K562 (cell line): Measurements from ENCODE around the gene HAPSTR1. TPM values are rescaled to one million over a fixed set of nuclear protein-coding genes. Genes with fewer than 3 reads are reported as not detected.

Experiments used
- CEBPG ChIP-seq, 3 experiments: fragments of 200-800 bp in 1 of 3; sonication (Bioruptor generic) in 1 of 3; sonication (generic) in 1 of 3; formaldehyde crosslinking in 1 of 3; IDR thresholded peaks in 2 of 3; conservative IDR thresholded peaks in 1 of 3; 2 replicates each; pipeline versions ENCODE4 v1.6.1 to v1.8.0; 2016 to 2022; ENCODE audit warnings: missing compliant biosample characterization in 2 of 3, missing genetic modification characterization in 2 of 3, mild to moderate bottlenecking in 1 of 3, missing genetic modification reagents in 1 of 3
- CEBPZ ChIP-seq: fragments of 150-350 bp; IDR thresholded peaks from 2 replicates; pipeline ENCODE4 v1.6.1; 2014; ENCODE audit warnings: low read depth, mild to moderate bottlenecking, low read length, borderline replicate concordance
- CHD1 ChIP-seq: fragments of 200-600 bp; sonication (generic); IDR thresholded peaks from one replicate; pipeline ENCODE4 v1.6.1; 2012; ENCODE audit warnings: mild to moderate bottlenecking, moderate library complexity, low read length, inconsistent platforms
- HMBOX1 ChIP-seq: sonication (generic); IDR thresholded peaks from 2 replicates; pipeline ENCODE4 v1.6.1; 2016
- HNRNPL ChIP-seq: fragments of 200-400 bp; formaldehyde crosslinking; IDR thresholded peaks from 2 replicates; pipeline ENCODE4 v1.6.1; 2017; ENCODE audit warnings: low read depth, mild to moderate bottlenecking, low read length
- HSF4 ChIP-seq: fragments of 250-450 bp; sonication (Bioruptor Pico); IDR thresholded peaks from 2 replicates; pipeline ENCODE4 v2.1.2; 2022; ENCODE audit warnings: mild to moderate bottlenecking, moderate library complexity, borderline replicate concordance
- KDM1A ChIP-seq, 2 experiments: fragments of 450-650 bp; IDR thresholded peaks; 2 replicates each; pipeline ENCODE4 v1.6.1; 2016; ENCODE audit warnings: mild to moderate bottlenecking in 2 of 2
- KDM5B ChIP-seq: fragments of 200-600 bp; sonication (generic); IDR thresholded peaks from 2 replicates; pipeline ENCODE4 v1.6.1; 2012; ENCODE audit warnings: low read depth, mild to moderate bottlenecking, moderate library complexity, low read length, control low read depth, inconsistent platforms; ENCODE audit not compliant: insufficient replicate concordance
- KLF16 ChIP-seq: IDR thresholded peaks from 2 replicates; pipeline ENCODE4 v1.6.1; 2016; ENCODE audit warnings: antibody characterized with exemption
- LARP7 ChIP-seq: fragments of 450-650 bp; IDR thresholded peaks from 2 replicates; pipeline ENCODE4 v1.6.1; 2016
- NKRF ChIP-seq: fragments of 450-650 bp; IDR thresholded peaks from 2 replicates; pipeline ENCODE4 v1.6.1; 2016; ENCODE audit warnings: borderline replicate concordance
- NUFIP1 ChIP-seq: fragments of 450-650 bp; IDR thresholded peaks from 2 replicates; pipeline ENCODE4 v1.6.1; 2018; ENCODE audit not compliant: partially characterized antibody
- PHF20 ChIP-seq: fragments of 450-650 bp; IDR thresholded peaks from 2 replicates; pipeline ENCODE4 v1.6.1; 2018; ENCODE audit not compliant: partially characterized antibody
- SRSF3 ChIP-seq: fragments of 200-400 bp; formaldehyde crosslinking; IDR thresholded peaks from 2 replicates; pipeline ENCODE4 v1.6.1; 2016; ENCODE audit warnings: mild to moderate bottlenecking, low read length, moderate library complexity; ENCODE audit not compliant: insufficient read depth
- STAT5B ChIP-seq: fragments of 250-450 bp; sonication (Bioruptor Pico); IDR thresholded peaks from 2 replicates; pipeline ENCODE4 v1.8.0; 2021; ENCODE audit warnings: mild to moderate bottlenecking, inconsistent platforms
- YBX1 ChIP-seq: fragments of 450-650 bp; IDR thresholded peaks from 2 replicates; pipeline ENCODE4 v1.7.1; 2016; ENCODE audit warnings: mild to moderate bottlenecking
- ZNF124 ChIP-seq: sonication (generic); formaldehyde crosslinking; IDR thresholded peaks from 2 replicates; pipeline ENCODE4 v1.8.1; 2022; ENCODE audit warnings: missing genetic modification reagents
- ZNF445 ChIP-seq: fragments of 250-450 bp; sonication (Bioruptor Pico); IDR thresholded peaks from 2 replicates; pipeline ENCODE4 v1.4.0; 2020; ENCODE audit warnings: low read depth, mild to moderate bottlenecking, moderate library complexity
- ZNF766 ChIP-seq: fragments of 200-800 bp; sonication (Bioruptor generic); conservative IDR thresholded peaks from 2 replicates; pipeline ENCODE4 v1.6.1; 2016; ENCODE audit warnings: missing genetic modification characterization, missing compliant biosample characterization
- polyA plus RNA-seq, 8 experiments: library from polyadenylated mRNA; depleted of rRNA in 4 of 8; stranded (reverse) in 5 of 8; unstranded in 3 of 8; fragments of >200 nt; fragmentation: Nextera tagmentation in 2 of 8; fragmentation: Illumina TruSeq in 1 of 8; extraction: Ambion mirVana in 2 of 8; extraction: Trizol in 1 of 8; gene quantifications; 2 replicates each; pipeline versions ENCODE4 v1.2.1 to v1.2.3, GENCODE V29; 2011 to 2014; ENCODE audit warnings: inconsistent platforms in 1 of 8, missing spikeins in 1 of 8
- total RNA-seq, 7 experiments: library from RNA; depleted of rRNA in 6 of 7; stranded (reverse); fragments of >200 nt in 6 of 7; fragmentation: Illumina TruSeq in 2 of 7; extraction: Trizol in 2 of 7; gene quantifications; 2 replicates each; pipeline versions ENCODE4 v1.2.1 to v1.2.3, GENCODE V29; 2011 to 2021; ENCODE audit warnings: low replicate concordance in 1 of 7
- TF ChIP-seq, protein P1 (sequence below): fragments of 450-650 bp; IDR thresholded peaks from 2 replicates; pipeline ENCODE4 v1.6.1; 2016; ENCODE audit warnings: antibody characterized with exemption

The HAPSTR1 gene
- total and polyA plus RNA-seq, 9 of the 15 experiments (the other 6 are each of a cell fraction or from before 2014, with no cell fraction given), result 10.8 to 67.9 (median 36.5) TPM

DNA sequence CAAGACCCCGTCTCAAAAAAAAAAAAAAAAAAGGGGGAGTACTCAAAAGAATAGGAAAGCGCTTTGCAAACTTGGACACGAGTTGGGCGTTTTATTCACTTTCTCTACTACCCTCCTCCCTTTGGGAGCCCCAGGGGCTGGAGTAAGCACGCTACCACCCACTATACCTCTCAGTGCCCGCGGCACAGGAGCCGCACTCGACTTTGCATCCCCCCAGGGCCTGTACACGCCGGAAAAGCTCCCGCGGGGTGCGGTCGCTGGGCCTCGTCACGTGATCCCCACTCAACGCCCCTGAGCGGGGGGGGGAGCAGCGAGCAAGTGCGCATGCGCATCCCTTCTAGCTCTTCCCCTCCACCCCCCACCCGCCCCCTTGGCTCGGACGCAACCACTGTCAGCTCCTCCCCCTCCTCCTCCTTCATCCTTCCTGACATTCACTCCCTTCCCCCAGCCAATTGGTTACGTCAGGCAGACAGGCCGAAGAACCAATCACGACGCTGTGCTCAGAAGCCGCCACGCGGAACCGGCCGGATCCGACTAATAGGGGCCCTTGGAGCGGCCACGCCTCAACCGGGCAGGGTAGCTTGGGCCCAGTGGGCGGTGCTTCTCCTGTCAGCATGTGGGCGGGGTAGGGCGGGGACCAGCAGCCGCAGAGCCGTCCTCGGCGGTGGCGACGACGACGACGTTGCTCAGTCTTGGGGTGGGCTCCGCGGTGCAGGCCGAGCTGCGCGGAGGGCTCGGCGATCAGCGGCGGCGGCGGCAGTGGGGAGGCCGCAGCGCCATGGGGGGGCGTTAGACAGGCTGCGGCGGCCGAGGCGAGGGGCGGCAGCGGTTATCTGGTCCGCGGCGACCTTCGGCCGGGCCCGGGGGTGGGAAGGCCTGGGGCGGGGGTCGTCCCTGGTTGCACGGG, at the start of gene HAPSTR1 (continued):
- no peak for TF ChIP-seq CEBPZ
- no peak for TF ChIP-seq YBX1
- no peak for TF ChIP-seq NUFIP1
- no peak; the same call in 1 of the 2 replicates for TF ChIP-seq CEBPG (CRISPR knock-in tag; IDR thresholded peaks at IDR 0.05)
- TF ChIP-seq CEBPG (tag; conservative IDR thresholded peaks at IDR 0.05 in 1 of 2, IDR thresholded peaks at IDR 0.05 in 1 of 2), result no peak
- TF ChIP-seq PHF20, result peak; percentile 34
- TF ChIP-seq KDM5B, result peak; percentile 96
- no peak for TF ChIP-seq HMBOX1
- no peak for TF ChIP-seq CHD1
- peak; percentile 64; the same call in 1 of the 2 replicates for TF ChIP-seq HNRNPL
- TF ChIP-seq HSF4 (CRISPR knock-in tag), result no peak
- no peak for TF ChIP-seq ZNF445 (CRISPR knock-in tag)
- TF ChIP-seq KDM1A (IDR thresholded peaks at IDR 0.05), result no peak
- TF ChIP-seq ZNF766, result no peak
- 0 out of 2 replicates have a peak, but pooled peaks have one; percentile 74 for TF ChIP-seq LARP7
- peak; percentile 52; the same call in 1 of the 2 replicates for TF ChIP-seq NKRF
- TF ChIP-seq KLF16, result no peak
- TF ChIP-seq, protein P1, sequence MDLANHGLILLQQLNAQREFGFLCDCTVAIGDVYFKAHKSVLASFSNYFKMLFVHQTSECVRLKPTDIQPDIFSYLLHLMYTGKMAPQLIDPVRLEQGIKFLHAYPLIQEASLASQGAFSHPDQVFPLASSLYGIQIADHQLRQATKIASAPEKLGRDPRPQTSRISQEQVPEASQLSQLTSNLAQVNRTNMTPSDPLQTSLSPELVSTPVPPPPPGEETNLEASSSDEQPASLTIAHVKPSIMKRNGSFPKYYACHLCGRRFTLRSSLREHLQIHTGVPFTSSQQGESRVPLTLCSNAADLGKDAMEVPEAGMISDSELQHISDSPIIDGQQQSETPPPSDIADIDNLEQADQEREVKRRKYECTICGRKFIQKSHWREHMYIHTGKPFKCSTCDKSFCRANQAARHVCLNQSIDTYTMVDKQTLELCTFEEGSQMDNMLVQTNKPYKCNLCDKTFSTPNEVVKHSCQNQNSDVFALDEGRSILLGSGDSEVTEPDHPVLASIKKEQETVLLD, result peak; percentile 95
- TF ChIP-seq STAT5B (CRISPR knock-in tag), result no peak
- no peak for TF ChIP-seq SRSF3
- TF ChIP-seq ZNF124 (CRISPR knock-in tag), result no peak
